Activated CD4-positive, alpha-beta memory T cell treated with anti-CD3 and anti-CD28 coated beads, Interleukin-2, amount 10 ng/mL, durations not matched to agents 7 days and 5 days (primary cell): ENCODE results near the gene ADGRB3. TPM values are rescaled to one million over a fixed set of nuclear protein-coding genes. Genes with fewer than 3 reads are reported as not detected.

ENCODE experiments used
- CTCF ChIA-PET: fragments of 350-600 bp; sonication (Branson Sonifier 250); formaldehyde crosslinking; loops from one replicate; lab custom pipeline; 2021; ENCODE audit warnings: antibody characterized with exemption, inconsistent platforms; lab: Charles Lee
- POLR2A ChIA-PET: fragments of 350-600 bp; sonication (Branson Sonifier 250); formaldehyde crosslinking; loops from one replicate; lab custom pipeline; 2021; ENCODE audit warnings: antibody characterized with exemption; lab: Charles Lee
- DNase-seq: peaks from one replicate; pipeline ENCODE4 v3.0.0-alpha.2; 2020
- H3K27ac Mint-ChIP-seq: one replicate; pipeline ENCODE4 v1.8.0; 2021; ENCODE audit warnings: mild to moderate bottlenecking, mixed read lengths
- H3K27me3 Mint-ChIP-seq: one replicate; pipeline ENCODE4 v1.8.0; 2021; ENCODE audit warnings: mixed read lengths
- H3K36me3 Mint-ChIP-seq: one replicate; pipeline ENCODE4 v1.8.0; 2021; ENCODE audit warnings: low read depth, mixed read lengths
- H3K4me1 Mint-ChIP-seq: one replicate; pipeline ENCODE4 v1.8.0; 2021; ENCODE audit warnings: mixed read lengths
- H3K4me3 Mint-ChIP-seq: one replicate; pipeline ENCODE4 v1.8.0; 2021; ENCODE audit warnings: mild to moderate bottlenecking, mixed read lengths
- H3K9me3 Mint-ChIP-seq: one replicate; pipeline ENCODE4 v1.8.0; 2021; ENCODE audit warnings: mixed read lengths
- total RNA-seq, 2 experiments: library from RNA; stranded (reverse); gene quantifications; one replicate each; pipeline ENCODE4 v1.2.3, GENCODE V29; 2021

ADGRB3 gene
- total RNA-seq, 2 experiments from 2014 or later = not detected

DNA sequence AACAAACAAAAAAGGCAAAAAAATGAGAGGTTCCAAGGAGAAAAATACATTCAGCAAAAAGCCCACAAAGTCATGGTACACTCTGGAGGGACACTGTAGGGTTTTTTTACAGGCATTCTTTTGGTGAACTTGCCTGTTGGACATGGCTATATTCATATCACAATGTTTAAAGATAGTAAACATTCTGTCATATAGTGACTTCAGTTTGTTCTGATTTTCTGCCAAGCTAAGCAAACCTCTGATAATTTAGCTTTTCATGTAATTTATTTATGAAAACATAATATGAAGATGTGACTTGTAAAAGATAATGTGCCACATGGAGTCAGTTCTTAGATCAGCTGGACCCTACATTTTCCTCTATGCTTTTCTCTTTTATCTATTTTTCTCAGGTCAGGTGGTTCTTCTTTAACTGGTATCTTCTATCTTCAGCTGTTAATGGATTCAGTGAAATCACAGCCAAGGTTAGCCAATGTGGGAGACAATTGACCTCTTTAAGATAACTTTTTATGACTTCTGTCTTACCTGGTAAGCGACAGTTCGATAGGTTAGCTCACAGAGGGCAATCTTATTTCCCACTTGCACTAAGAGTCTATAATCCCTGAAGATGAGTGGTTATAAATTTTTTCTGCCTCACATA lies 87.9 kb downstream of the ADGRB3 start:
- H3K27me3 Mint-ChIP-seq = no peaks in the 10 kb centered on the region
- no peaks in the 10 kb centered on the region for H3K4me1 Mint-ChIP-seq
- H3K36me3 Mint-ChIP-seq = no peaks in the 10 kb centered on the region
- DNase-seq = no peak
- no peak overlapping the region for H3K27ac Mint-ChIP-seq
- peaks cover 2% of the 10 kb centered on the region for H3K9me3 Mint-ChIP-seq
- no peak overlapping the region for H3K4me3 Mint-ChIP-seq
- CTCF ChIA-PET = no interaction called here
- POLR2A ChIA-PET = no interaction called here

DNA sequence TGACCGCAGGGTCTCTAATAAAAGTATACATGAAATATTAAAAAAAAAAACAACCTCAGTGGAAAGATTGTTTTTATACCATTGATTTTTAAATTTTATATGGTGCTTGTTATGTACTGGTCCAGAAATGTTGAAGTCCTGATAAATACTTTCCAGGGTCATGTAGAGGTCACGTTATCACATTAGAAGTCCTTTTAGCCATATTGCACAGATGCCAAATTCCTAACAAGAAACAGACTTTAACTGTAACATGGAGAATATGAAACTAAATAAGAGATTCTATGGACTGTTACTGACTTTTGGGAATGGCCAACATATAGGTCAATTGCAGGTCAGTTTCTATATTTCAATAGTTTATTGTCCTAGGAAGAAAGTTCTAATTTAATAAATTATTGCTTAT lies 89.0 kb downstream of the ADGRB3 start:
- Mint-ChIP-seq H3K9me3 (peaks cover 2% of the 10 kb centered on the region), H3K4me3 (no peak overlapping the region), H3K27me3 (no peaks in the 10 kb centered on the region), H3K36me3 (no peaks in the 10 kb centered on the region), H3K4me1 (no peaks in the 10 kb centered on the region), H3K27ac (no peak overlapping the region)
- DNase-seq = no peak
- POLR2A ChIA-PET = no interaction called here
- CTCF ChIA-PET = no interaction called here

DNA sequence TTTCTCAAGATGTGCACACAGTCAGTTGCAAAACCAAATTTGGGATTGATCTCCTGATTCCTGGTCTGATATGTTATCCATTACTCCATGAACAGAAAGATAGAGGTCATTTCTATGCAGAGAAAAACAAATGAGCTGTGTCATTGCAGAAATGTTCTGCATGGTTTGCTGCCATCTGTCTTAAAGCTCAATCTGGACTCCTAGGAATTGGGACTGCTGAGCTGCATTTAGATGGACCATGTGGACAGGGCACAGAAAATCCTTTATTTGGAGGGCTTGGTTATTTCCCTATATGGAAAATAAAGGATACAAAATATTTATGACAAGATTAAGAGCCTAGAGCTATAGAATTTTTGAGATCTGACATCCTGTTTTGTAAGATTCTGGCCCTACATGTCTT lies 91.3 kb downstream of the ADGRB3 start:
- Mint-ChIP-seq H3K9me3 (no peaks in the 10 kb centered on the region), H3K4me3 (no peak overlapping the region), H3K36me3 (no peaks in the 10 kb centered on the region), H3K4me1 (no peaks in the 10 kb centered on the region), H3K27ac (no peak overlapping the region), H3K27me3 (no peaks in the 10 kb centered on the region)
- ChIA-PET POLR2A (no interaction called here), CTCF (no interaction called here)
- no peak for DNase-seq

DNA sequence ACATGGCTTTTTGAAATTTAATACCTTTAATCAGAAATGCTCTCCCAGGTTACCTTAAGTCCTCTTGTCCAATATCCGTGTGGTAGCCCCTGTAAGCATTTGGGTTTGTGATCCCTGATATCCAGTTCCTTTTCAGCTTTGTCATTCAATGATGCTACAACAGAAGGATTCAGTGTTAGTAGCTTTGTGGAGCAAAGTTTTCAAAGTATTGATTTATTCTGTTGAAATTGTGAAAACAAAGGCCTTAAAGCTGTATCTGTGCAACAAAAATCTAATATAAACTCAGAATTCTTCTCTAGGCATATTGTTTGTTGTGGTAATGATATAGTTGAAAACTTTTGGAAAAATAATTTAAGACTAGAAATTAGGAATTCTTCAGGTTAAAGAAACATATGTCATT lies 91.9 kb downstream of the ADGRB3 start:
- ChIA-PET POLR2A (no interaction called here), CTCF (no interaction called here)
- Mint-ChIP-seq H3K27me3 (no peaks in the 10 kb centered on the region), H3K4me1 (no peaks in the 10 kb centered on the region), H3K36me3 (no peaks in the 10 kb centered on the region), H3K27ac (no peak overlapping the region), H3K9me3 (no peaks in the 10 kb centered on the region), H3K4me3 (no peak overlapping the region)
- DNase-seq = no peak

DNA sequence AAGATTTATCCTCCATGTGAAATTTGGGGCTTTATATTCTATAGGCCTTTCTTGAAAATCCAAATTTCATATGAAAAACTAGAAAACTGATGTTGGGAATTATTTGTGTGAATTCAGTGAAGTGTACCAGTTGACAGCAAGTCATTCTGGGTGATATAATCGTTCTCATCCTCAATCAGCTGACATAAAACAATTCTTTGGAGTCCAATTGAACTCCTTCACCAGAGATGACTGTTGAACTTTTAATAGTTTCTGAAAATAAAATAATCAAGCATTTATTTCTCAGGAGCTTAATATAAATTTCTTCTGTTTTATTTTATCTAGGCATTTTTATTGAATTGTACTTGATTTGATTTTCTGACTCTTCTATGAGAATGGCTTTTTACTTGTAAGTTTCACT lies 92.6 kb downstream of the ADGRB3 start:
- H3K9me3 Mint-ChIP-seq = no peaks in the 10 kb centered on the region
- POLR2A ChIA-PET = no interaction called here
- H3K4me1 Mint-ChIP-seq = no peaks in the 10 kb centered on the region
- H3K36me3 Mint-ChIP-seq = no peaks in the 10 kb centered on the region
- H3K4me3 Mint-ChIP-seq = no peak overlapping the region
- H3K27me3 Mint-ChIP-seq = no peaks in the 10 kb centered on the region
- no peak overlapping the region for H3K27ac Mint-ChIP-seq
- CTCF ChIA-PET = no interaction called here
- no peak for DNase-seq

DNA sequence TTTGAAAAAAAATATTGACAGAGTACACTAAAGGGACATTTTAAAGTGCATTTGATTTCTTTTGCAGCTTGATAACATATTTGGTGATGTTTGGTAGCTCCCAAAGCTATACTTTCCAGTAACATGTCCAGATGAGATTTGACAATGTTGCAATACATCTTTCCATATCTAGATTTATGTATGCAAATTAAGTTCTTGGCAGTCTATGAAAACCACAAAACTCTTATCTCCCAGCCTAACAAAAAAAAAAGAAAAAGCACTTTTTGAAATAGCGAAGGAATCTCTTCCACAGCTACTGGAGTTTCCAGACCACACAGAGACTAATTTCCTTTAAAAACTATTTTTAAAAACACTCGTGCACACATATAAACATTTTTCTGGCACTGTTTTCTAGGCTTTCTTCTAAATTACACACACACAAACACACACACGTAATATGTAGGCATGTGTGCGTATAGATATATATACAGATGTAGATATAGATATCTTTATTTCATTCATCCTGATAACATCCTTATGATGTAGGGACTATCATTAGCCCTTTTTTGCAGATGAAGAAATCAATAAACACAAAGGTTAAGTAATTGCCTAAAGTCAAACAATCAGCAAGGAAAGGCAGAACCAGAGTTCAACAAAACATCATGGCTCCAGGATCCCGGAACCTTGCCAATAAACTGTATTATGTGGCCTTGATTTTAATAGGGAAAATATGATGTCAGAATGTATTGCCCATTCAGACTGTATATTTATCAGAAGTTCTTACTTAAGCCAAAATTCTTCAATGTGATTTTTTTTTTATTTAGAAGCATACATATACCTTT lies 93.3 kb downstream of the ADGRB3 start:
- no peaks in the 10 kb centered on the region for H3K9me3 Mint-ChIP-seq
- CTCF ChIA-PET = no interaction called here
- H3K36me3 Mint-ChIP-seq = no peaks in the 10 kb centered on the region
- H3K27ac Mint-ChIP-seq = no peak overlapping the region
- no peaks in the 10 kb centered on the region for H3K27me3 Mint-ChIP-seq
- no peak overlapping the region for H3K4me3 Mint-ChIP-seq
- POLR2A ChIA-PET = no interaction called here
- no peak for DNase-seq
- no peaks in the 10 kb centered on the region for H3K4me1 Mint-ChIP-seq

DNA sequence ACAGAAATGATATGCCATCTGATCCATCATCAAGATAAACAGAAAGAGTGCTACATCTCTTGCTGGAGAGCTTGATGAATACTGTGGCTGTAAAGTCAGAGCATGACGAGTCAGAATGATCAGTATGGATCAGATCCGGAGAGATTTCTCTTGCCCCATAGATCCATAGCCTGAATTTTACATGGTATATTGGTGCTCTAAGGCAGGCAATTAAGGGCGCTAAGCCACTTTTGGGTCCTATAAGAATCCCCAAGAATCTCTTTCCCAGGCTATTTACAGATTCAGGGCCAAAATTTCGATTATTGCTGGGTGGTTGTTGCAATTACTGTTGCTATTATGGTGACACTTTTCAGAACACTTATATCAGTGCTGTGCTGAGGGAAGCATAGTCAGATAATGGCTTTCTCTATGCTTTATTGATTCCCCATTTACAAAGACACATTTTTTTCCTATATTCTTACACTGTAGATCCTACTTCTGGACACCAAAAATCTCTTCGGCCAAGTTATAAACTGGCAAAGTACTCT lies 94.4 kb downstream of the ADGRB3 start:
- Mint-ChIP-seq H3K4me1 (no peaks in the 10 kb centered on the region), H3K27me3 (no peaks in the 10 kb centered on the region), H3K36me3 (no peaks in the 10 kb centered on the region), H3K27ac (no peak overlapping the region), H3K9me3 (no peaks in the 10 kb centered on the region), H3K4me3 (no peak overlapping the region)
- CTCF ChIA-PET = no interaction called here
- no peak for DNase-seq
- POLR2A ChIA-PET = no interaction called here

DNA sequence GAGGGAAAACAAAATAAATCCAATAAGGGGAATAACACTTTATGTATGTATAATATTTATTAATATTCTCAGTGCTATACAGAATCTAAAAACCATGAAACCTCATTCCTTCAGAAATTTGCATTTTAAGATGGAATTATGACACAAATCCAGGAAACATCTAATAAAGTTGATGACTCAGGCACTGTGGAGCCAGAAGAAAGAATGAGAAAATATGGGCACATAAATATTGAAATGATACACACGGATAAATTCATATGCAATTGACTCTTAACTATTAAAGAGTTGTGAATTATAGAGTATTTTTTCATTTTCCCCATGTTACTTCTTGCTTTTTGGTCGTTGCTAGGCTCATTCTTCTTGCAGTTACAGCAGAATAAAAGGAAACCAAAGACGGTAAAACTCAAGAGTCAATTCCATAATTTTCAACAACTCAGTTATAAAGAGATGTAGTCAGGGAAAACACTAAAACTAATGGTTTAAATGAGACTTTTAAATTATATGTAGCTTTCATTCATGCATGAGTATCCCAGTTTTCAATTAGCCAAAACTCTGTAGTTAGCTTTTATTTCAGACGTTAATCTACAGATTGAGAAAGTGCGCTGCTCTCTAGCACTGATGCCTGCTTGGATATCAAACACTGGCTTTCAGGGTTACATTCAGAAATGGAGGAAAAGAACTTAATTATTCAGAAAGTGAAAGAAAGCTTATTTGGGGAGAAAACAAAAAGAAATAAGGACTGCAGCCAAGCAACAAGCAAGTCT lies 95.4 kb downstream of the ADGRB3 start:
- H3K27ac Mint-ChIP-seq = no peak overlapping the region
- ChIA-PET POLR2A (no interaction called here), CTCF (no interaction called here)
- no peaks in the 10 kb centered on the region for H3K9me3 Mint-ChIP-seq
- no peaks in the 10 kb centered on the region for H3K4me1 Mint-ChIP-seq
- no peak for DNase-seq
- H3K36me3 Mint-ChIP-seq = no peaks in the 10 kb centered on the region
- H3K27me3 Mint-ChIP-seq = no peaks in the 10 kb centered on the region
- no peak overlapping the region for H3K4me3 Mint-ChIP-seq

DNA sequence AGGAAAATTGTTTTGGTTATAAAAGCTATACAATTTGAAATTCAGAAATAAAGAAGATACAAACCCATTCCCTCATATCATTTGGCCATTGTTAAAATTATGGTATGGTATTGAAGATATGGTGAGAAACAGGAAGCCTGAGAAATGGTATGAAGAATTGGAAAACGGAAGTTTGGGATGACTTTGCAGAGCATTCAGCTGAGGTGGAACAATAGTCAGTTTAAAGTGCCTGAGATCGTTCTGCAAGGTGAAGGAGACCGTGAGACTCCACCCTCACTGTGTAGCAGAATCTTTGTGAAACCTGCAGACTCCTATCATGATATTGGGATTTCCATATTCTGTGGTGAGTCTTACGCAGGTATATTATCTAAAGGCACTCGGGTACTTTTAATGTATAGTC lies 97.3 kb downstream of the ADGRB3 start:
- no peak overlapping the region for H3K4me3 Mint-ChIP-seq
- no peaks in the 10 kb centered on the region for H3K9me3 Mint-ChIP-seq
- no peak overlapping the region for H3K27ac Mint-ChIP-seq
- no peaks in the 10 kb centered on the region for H3K4me1 Mint-ChIP-seq
- CTCF ChIA-PET = no interaction called here
- no peaks in the 10 kb centered on the region for H3K36me3 Mint-ChIP-seq
- H3K27me3 Mint-ChIP-seq = no peaks in the 10 kb centered on the region
- DNase-seq = no peak
- POLR2A ChIA-PET = no interaction called here

DNA sequence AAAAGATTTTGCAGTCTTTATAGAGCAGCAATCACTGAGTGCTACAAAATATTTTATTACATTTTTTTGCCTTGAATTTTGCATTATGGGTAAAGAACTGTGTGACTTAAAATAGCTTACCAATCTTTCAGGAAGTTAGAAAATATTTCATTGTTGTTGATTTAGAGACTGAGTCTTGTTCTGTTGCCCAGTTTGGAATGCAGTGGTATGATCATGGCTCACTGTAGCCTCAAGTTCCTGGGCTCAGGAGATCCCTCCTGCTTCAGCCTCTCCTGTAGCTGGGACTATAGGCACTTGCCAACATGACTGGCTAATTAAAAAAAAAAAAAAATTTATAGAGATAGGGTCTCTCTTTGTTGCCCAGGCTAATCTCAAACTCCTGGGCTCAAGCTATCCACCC lies 100.8 kb downstream of the ADGRB3 start:
- Mint-ChIP-seq H3K27me3 (no peaks in the 10 kb centered on the region), H3K4me1 (peaks cover 2% of the 10 kb centered on the region), H3K27ac (no peak overlapping the region), H3K36me3 (no peaks in the 10 kb centered on the region), H3K4me3 (no peak overlapping the region), H3K9me3 (no peaks in the 10 kb centered on the region)
- DNase-seq = no peak
- POLR2A ChIA-PET = no interaction called here
- CTCF ChIA-PET = no interaction called here

DNA sequence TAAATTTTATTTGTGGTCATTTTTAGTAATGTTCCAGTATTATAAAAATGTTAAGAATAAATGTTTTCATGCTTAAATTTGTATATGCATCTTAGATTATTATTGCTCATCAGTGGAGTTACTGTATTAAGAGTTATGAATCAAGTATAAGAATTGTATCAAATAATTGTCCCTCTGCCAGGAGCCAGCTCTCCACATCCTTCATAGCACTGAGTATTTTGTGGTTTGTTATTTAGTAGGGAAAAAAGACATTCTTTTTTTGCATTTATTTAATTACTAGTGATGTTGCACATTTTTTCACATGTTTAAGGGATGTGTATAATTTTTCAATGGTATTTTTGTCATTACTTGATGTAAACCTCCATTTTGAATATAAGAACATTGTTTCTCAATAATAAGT lies 102.0 kb downstream of the ADGRB3 start:
- ChIA-PET CTCF (no interaction called here), POLR2A (no interaction called here)
- Mint-ChIP-seq H3K4me1 (peaks cover 4% of the 10 kb centered on the region), H3K27me3 (no peaks in the 10 kb centered on the region), H3K9me3 (no peaks in the 10 kb centered on the region), H3K27ac (no peak overlapping the region), H3K36me3 (no peaks in the 10 kb centered on the region), H3K4me3 (no peak overlapping the region)
- DNase-seq = no peak

DNA sequence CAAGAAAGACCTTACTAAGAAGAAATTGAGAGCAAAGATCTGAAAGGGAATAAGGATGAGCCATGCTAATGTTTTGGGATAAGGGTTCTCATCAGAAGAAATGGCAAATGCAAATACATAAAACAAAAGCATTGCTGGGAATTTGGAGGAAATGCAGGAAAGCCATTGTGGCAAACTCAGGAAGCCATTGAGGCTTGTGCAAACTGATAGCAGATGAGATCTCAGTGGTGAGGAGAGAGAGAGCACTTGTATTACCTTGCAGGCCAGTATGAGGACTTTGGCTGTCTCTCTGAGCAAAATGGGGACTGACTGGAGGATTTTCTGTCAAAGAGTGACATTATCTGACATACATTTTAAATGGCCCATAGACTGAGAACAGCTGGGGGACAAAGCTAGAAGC lies 103.0 kb downstream of the ADGRB3 start:
- CTCF ChIA-PET = no interaction called here
- Mint-ChIP-seq H3K27me3 (no peaks in the 10 kb centered on the region), H3K36me3 (no peaks in the 10 kb centered on the region), H3K9me3 (no peaks in the 10 kb centered on the region), H3K4me1 (peaks cover 4% of the 10 kb centered on the region), H3K27ac (no peak overlapping the region), H3K4me3 (no peak overlapping the region)
- no peak for DNase-seq
- POLR2A ChIA-PET = no interaction called here

DNA sequence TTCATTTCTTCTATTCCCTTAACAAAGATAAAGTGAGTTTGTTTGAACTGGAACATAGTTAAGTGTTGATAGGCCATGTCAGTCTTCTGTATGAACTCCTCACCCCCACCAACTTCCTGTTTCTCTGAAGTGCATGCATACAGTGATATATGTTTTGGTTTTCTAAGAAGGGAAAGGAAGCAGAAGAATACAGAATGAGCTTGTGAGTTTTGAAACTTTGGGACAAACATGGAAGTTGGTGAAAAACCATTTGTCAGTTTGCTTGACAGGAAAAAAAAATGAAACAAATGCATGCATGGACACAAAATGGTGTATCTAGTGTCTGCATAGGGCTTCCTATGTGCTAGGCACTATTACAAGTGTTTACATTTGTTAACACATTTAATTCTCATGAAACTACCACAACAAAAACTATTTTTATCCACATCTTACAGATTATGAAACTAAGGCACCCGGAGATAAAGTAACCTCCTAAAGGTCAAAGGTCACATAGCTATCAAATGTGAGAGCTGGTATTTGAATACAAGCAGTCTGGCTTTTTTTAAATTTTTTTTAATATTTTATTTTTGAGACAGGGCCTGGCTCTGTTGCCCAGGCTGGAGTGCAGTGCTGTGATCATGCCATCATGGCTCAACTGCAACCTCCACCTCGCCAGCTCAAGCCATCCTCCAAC lies 105.9 kb downstream of the ADGRB3 start:
- Mint-ChIP-seq H3K36me3 (no peaks in the 10 kb centered on the region), H3K9me3 (no peaks in the 10 kb centered on the region), H3K4me3 (no peak overlapping the region), H3K4me1 (peaks cover 4% of the 10 kb centered on the region), H3K27ac (no peak overlapping the region), H3K27me3 (no peaks in the 10 kb centered on the region)
- CTCF ChIA-PET = interaction anchor here (0.6 kb wide), 1 partner anchor 37 kb away, joined by 3 read pairs; no protein-coding TSS in a partner anchor
- no peak for DNase-seq
- POLR2A ChIA-PET = interaction anchor here (0.9 kb wide), 1 partner anchor 20 kb away, joined by 3 read pairs; no protein-coding TSS in a partner anchor
